ENCODE data around the gene CBLIF. TPM values are rescaled to one million over a fixed set of nuclear protein-coding genes. Genes with fewer than 3 reads are reported as not detected.
"Not testable (repeated sequence)": the region's sequence is repeated elsewhere in the genome, so short reads cannot be mapped to it uniquely, and the experiment has no call there.

The CBLIF gene
- total RNA-seq, 1 experiment from 2014 or later, result not detected

DNA sequence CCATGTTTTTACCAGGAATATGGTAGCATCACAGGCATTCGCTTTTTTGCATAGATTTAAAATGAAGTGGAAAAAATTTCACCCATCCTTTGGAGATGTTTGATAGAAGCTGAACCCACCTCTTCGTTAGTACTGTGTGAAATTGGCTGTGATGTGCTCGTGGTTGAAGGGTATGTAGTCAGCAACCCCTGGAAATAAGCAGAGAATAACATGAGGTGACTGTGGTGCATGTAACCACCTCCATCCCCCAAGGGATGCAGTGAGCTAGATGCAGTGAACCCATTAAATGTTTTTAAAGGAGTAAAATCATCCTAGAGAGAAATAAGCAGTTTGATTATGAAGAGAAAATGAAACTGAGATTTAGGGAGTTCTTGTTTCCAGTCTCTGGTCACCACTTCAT lies 15.9 kb downstream of the CBLIF start:
- H3K4me2 ChIP-seq, result no peak overlapping the region
- ChIA-PET POLR2A (ENCODE audit: unreplicated experiment) (no interaction called here), CTCF (interaction anchor here (1.0 kb wide), 1 partner anchor 90 kb away, joined by 3 read pairs; no protein-coding TSS in a partner anchor)
- BruUV-seq (replicated peaks), result no TSS peak
- TF ChIP-seq, protein P1, sequence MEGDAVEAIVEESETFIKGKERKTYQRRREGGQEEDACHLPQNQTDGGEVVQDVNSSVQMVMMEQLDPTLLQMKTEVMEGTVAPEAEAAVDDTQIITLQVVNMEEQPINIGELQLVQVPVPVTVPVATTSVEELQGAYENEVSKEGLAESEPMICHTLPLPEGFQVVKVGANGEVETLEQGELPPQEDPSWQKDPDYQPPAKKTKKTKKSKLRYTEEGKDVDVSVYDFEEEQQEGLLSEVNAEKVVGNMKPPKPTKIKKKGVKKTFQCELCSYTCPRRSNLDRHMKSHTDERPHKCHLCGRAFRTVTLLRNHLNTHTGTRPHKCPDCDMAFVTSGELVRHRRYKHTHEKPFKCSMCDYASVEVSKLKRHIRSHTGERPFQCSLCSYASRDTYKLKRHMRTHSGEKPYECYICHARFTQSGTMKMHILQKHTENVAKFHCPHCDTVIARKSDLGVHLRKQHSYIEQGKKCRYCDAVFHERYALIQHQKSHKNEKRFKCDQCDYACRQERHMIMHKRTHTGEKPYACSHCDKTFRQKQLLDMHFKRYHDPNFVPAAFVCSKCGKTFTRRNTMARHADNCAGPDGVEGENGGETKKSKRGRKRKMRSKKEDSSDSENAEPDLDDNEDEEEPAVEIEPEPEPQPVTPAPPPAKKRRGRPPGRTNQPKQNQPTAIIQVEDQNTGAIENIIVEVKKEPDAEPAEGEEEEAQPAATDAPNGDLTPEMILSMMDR (conservative IDR thresholded peaks at IDR 0.05), result no peak
- TF ChIP-seq EZH2 (IDR thresholded peaks at IDR 0.05; ENCODE audit: low read depth), result no peak
- H3F3A ChIP-seq (ENCODE audit: insufficient read depth, low read depth), result no peaks in the 10 kb centered on the region
- H3K36me3 ChIP-seq (ENCODE audit: low read depth), result no peaks in the 10 kb centered on the region
- H3K9me3 ChIP-seq (ENCODE audit: insufficient read depth, low read depth), result no peaks in the 10 kb centered on the region
- no peaks in the 10 kb centered on the region for H3K4me1 ChIP-seq (replicated peaks; ENCODE audit: insufficient read depth)
- H3K4me3 ChIP-seq, result no peak overlapping the region
- no peaks in the 10 kb centered on the region for H4K20me1 ChIP-seq (ENCODE audit: insufficient read depth)
- H3K79me2 ChIP-seq (ENCODE audit: low read depth), result no peaks in the 10 kb centered on the region
- no peaks in the 10 kb centered on the region; the same call in 1 of the 2 replicates for H3K9me2 ChIP-seq (ENCODE audit: insufficient read depth)
- no peaks in the 10 kb centered on the region for H3K27me3 ChIP-seq (ENCODE audit: insufficient read depth, low read depth)
- H3K27ac ChIP-seq, result no peak overlapping the region
- intact Hi-C loops (cut with micrococcal nuclease; ENCODE audit: unreplicated experiment), result loop anchor here (10.0 kb wide), 1 partner anchor 195 kb away; no protein-coding TSS in a partner anchor
- H2AFZ ChIP-seq, result no peak overlapping the region
- DNase-seq, result no peak

DNA sequence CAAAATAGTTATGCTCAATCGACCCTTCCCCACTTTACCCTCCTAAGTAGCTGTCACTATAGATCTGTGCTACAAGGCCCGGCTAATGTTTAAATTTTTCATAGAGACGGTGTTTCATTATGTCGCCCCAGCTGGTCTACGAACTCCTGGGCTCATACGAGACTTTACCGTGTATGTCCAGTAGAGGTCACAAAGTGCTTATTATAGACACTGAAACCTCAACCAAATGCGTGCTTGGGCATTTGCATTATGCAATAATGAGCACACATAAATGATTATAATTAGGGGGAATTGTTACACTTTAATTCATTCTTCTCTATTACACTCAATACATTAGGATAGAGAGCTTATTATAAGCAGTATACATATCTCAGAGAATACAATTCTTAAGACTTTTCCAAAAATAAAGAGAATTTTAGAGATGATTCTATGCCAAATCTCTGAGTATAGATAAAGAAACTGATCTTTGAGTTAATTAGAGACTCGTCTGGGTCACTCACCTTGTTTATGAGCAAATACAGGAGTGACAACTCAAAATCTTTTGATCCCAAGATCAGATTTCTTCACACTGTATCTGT lies 22.2 kb downstream of the CBLIF start:
- intact Hi-C loops (cut with micrococcal nuclease; ENCODE audit: unreplicated experiment), result loop anchor here (1.0 to 10.0 kb wide), 5 partner anchors 96 to 429 kb away; no protein-coding TSS in a partner anchor
- Histone ChIP-seq H3F3A (ENCODE audit: insufficient read depth, low read depth) (no peaks in the 10 kb centered on the region), H3K27me3 (ENCODE audit: insufficient read depth, low read depth) (no peaks in the 10 kb centered on the region), H3K79me2 (ENCODE audit: low read depth) (no peaks in the 10 kb centered on the region), H3K27ac (no peak overlapping the region), H3K9me2 (ENCODE audit: insufficient read depth) (no peaks in the 10 kb centered on the region; the same call in 1 of the 2 replicates), H3K4me2 (peak overlapping the region; percentile 48; the same call in 1 of the 2 replicates), H3K9me3 (ENCODE audit: insufficient read depth, low read depth) (no peaks in the 10 kb centered on the region), H2AFZ (peak overlapping the region; percentile 45; the same call in 1 of the 2 replicates), H4K20me1 (ENCODE audit: insufficient read depth) (no peaks in the 10 kb centered on the region), H3K4me1 (replicated peaks; ENCODE audit: insufficient read depth) (no peaks in the 10 kb centered on the region), H3K36me3 (ENCODE audit: low read depth) (no peaks in the 10 kb centered on the region), H3K4me3 (no peak overlapping the region)
- TF ChIP-seq EZH2 (IDR thresholded peaks at IDR 0.05; ENCODE audit: low read depth), result no peak
- TF ChIP-seq, protein P1 (conservative IDR thresholded peaks at IDR 0.05), result peak; percentile 85
- no TSS peak for BruUV-seq (replicated peaks)
- ChIA-PET CTCF (interaction anchor here (0.7 to 1.0 kb wide), 2 partner anchors 96 to 97 kb away, joined by 5 to 11 read pairs; no protein-coding TSS in a partner anchor), POLR2A (ENCODE audit: unreplicated experiment) (interaction anchor here (0.6 kb wide), 1 partner anchor 283 kb away, joined by 7 read pairs; no protein-coding TSS in a partner anchor)
- peak; percentile 37 to 62 for DNase-seq

GRCh38 chr11:59818572-59818971 lies 26.7 kb downstream of the CBLIF start:
- Histone ChIP-seq H3K4me3 (no peak overlapping the region), H3K27ac (no peak overlapping the region), H3K79me2 (ENCODE audit: low read depth) (no peaks in the 10 kb centered on the region), H3K36me3 (ENCODE audit: low read depth) (no peaks in the 10 kb centered on the region), H3K9me3 (ENCODE audit: insufficient read depth, low read depth) (no peaks in the 10 kb centered on the region), H3F3A (ENCODE audit: insufficient read depth, low read depth) (no peaks in the 10 kb centered on the region), H4K20me1 (ENCODE audit: insufficient read depth) (no peaks in the 10 kb centered on the region), H3K4me1 (replicated peaks; ENCODE audit: insufficient read depth) (no peaks in the 10 kb centered on the region), H3K4me2 (no peak overlapping the region), H3K27me3 (ENCODE audit: insufficient read depth, low read depth) (no peaks in the 10 kb centered on the region), H3K9me2 (ENCODE audit: insufficient read depth) (no peaks in the 10 kb centered on the region), H2AFZ (no peak overlapping the region)
- intact Hi-C loops (cut with micrococcal nuclease; ENCODE audit: unreplicated experiment), result loop anchor here (5.0 kb wide), 1 partner anchor 776 kb away; no protein-coding TSS in a partner anchor
- BruUV-seq (replicated peaks), result no TSS peak
- no peak for DNase-seq
- ChIA-PET CTCF (no interaction called here), POLR2A (ENCODE audit: unreplicated experiment) (no interaction called here)
- TF ChIP-seq EZH2 (IDR thresholded peaks at IDR 0.05; ENCODE audit: low read depth), result no peak
- TF ChIP-seq, protein P1 (conservative IDR thresholded peaks at IDR 0.05), result no peak

DNA sequence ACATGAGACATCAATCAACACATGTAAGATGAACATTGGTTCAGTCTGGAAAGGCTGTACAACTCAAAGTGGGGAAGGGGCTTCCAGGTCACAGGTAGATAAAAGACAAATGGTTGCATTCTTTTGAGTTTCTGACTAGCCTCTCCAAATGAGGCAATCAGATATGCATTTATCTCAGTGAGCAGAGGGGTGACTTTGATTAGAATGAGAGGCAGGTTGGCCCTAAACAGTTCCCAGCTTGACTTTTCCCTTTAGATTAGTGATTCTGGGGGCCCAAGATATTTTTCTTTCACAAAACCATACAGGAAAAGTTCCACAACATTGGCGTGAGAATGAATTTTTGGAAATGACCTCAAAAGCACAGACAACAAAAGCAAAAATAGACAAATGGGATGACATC lies 28.9 kb downstream of the CBLIF start:
- H3K9me2 ChIP-seq (ENCODE audit: insufficient read depth); H3F3A ChIP-seq (ENCODE audit: insufficient read depth, low read depth); H3K27ac ChIP-seq; H2AFZ ChIP-seq; H4K20me1 ChIP-seq (ENCODE audit: insufficient read depth); DNase-seq; H3K4me2 ChIP-seq; H3K4me3 ChIP-seq; H3K36me3 ChIP-seq (ENCODE audit: low read depth); POLR2A ChIA-PET (ENCODE audit: unreplicated experiment); H3K79me2 ChIP-seq (ENCODE audit: low read depth); H3K4me1 ChIP-seq (replicated peaks; ENCODE audit: insufficient read depth); H3K27me3 ChIP-seq (ENCODE audit: insufficient read depth, low read depth); H3K9me3 ChIP-seq (ENCODE audit: insufficient read depth, low read depth); BruUV-seq (replicated peaks): not testable (repeated sequence)
- CTCF ChIA-PET, result interaction anchor here (0.6 to 2.4 kb wide), 2 partner anchors 8 to 102 kb away, joined by 4 to 10 read pairs; no protein-coding TSS in a partner anchor
- intact Hi-C loops (cut with micrococcal nuclease; ENCODE audit: unreplicated experiment), result loop anchor here (5.0 kb wide), 1 partner anchor 774 kb away; no protein-coding TSS in a partner anchor
